GM18907 (cell line): ENCODE data around the gene AXIN2.

Source experiments
- ATAC-seq: cut with Tn5 transposase; IDR thresholded peaks from one replicate; pipeline ENCODE4 v1.9.1; 2021; ENCODE audit warnings: mild to moderate bottlenecking, moderate library complexity; ENCODE audit not compliant: unreplicated experiment

Gene AXIN2, protein sequence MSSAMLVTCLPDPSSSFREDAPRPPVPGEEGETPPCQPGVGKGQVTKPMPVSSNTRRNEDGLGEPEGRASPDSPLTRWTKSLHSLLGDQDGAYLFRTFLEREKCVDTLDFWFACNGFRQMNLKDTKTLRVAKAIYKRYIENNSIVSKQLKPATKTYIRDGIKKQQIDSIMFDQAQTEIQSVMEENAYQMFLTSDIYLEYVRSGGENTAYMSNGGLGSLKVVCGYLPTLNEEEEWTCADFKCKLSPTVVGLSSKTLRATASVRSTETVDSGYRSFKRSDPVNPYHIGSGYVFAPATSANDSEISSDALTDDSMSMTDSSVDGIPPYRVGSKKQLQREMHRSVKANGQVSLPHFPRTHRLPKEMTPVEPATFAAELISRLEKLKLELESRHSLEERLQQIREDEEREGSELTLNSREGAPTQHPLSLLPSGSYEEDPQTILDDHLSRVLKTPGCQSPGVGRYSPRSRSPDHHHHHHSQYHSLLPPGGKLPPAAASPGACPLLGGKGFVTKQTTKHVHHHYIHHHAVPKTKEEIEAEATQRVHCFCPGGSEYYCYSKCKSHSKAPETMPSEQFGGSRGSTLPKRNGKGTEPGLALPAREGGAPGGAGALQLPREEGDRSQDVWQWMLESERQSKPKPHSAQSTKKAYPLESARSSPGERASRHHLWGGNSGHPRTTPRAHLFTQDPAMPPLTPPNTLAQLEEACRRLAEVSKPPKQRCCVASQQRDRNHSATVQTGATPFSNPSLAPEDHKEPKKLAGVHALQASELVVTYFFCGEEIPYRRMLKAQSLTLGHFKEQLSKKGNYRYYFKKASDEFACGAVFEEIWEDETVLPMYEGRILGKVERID

DNA sequence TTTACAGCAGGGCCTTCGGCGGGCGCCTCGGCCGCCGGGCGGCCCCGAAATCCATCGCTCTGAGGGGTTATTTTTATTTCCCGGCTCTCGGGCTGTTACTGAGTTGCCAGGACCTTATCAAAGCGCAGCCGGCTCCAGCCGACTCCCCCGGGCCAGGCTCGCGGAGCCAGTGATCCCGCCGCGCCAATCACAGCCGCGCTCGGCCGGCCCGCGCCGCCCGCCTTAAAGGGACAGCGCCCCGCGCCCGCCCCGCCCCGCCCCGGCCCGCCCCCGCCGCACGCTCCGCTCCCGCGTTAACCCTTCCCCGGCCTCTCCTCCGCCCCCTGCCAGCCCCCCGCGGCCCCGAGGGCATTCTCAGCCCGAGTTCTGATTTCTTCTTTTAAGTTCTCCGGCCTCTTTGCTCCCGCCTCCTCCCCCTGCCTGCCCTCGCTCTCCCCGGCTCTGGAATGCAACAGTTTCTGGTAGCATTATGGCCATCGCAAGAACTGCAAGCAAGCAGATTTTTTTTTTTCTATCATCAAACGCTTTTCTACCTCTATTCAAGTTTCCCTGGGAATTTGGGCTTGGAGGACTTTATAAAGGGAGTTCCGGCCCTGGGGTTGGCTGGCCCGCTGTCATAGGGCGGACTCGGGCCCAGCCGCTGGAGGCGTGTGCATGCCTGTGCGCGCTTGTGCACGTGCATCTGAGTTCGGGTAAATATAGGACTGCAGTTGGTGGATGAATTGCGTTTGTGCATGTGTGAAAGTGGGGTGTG is at the start of gene AXIN2:
Gene AXIN2, minus strand, starts transcription at position 197 of the 754 bp plus-strand sequence. CDS start 3,028 bp downstream, outside the sequence.
- peak; percentile 74 for ATAC-seq

DNA sequence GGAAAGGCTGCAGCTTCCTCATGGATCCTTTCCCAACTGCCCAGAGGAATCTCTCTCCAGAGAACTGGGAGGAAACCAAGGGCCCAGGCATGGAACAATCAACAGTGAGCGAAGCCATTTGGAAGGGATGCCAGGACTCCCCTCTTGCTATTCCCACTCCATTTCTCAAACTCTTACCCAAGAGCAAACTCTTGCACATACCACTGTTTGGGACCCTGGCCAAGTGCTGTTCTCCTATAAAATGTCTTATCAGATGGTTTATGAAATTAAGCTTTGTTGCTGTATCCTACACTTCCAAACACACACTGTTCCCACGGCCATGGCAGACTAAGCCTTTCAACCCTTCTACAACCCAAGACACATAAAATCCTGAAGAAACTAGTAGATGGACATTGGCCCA is 48.3 kb upstream of the AXIN2 start:
- no peak for ATAC-seq

DNA sequence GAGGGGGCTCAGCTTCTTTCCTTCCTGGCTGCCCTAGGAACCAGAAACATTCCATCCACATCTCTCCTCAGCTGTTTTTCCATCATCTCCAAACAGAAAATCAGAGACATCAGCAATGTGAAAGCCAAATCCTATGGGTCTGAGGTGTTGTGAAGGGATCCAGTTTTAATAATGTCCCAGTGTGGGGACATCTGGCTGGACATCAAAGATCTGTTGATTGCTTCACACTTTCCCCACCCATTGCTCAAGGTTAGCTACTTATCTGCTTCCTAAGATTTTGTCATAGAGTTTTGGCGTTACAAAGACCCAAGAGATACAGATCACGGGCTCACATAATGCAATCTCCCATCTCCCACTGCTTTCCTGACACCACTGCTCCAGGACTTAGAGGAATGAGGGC is 47.8 kb upstream of the AXIN2 start:
- ATAC-seq = no peak

DNA sequence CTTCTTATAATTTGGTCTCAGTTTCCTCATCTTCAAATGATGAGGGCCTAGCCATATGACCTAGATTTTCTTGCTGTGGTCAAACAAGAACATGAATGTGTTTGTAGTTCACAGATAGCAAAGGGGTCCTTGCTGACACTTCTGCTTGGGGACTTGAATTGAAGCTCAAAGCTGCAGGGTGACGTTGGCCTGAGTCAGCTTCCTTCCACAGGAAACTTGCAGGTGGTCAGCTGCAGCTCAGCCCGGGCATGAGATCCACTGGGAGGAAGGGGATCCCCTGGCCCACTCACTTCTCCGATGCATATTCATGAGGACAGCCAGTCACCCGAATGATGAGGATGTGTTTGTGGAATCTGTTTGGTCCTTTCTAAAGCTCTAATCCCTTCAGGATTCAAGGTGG is 42.6 kb upstream of the AXIN2 start:
- no peak for ATAC-seq

DNA sequence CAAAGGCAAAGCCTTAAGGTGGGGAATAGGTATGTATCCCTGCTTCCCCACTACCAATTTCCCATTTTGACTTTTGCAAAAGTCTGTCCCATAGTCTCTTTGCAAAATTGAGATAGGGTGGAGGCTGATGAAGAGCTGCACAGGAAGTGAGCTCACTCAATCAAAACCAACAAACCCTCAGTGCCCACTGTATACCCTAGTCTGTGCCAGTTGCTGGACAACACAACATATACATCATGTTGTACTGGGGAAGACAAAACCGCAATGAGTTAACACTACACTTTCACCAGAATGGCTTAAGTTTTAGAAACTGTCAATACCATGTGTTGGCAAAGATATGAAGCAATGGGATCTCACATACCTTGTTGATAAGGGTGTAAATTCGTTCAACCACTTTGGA is 40.4 kb upstream of the AXIN2 start:
- no peak for ATAC-seq

DNA sequence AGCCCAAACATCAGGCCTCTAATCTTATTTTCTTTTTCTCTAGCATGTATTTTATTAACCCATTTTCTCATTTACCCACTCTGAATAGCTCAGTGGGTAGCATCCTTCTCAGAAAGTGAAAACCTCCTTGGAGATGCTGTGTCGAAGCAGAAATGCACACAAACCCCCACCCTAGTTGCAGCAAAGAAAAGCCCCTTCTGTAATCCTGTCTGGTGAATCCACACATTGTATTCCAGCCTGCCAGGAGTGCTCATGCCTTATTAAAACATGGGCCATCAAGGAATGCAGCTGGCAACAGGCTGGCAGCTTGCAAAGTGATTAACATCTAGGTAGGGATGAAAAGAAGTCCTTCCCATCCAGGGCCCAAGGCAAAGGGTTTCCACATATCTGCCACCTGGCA is 39.7 kb upstream of the AXIN2 start:
- ATAC-seq = no peak

DNA sequence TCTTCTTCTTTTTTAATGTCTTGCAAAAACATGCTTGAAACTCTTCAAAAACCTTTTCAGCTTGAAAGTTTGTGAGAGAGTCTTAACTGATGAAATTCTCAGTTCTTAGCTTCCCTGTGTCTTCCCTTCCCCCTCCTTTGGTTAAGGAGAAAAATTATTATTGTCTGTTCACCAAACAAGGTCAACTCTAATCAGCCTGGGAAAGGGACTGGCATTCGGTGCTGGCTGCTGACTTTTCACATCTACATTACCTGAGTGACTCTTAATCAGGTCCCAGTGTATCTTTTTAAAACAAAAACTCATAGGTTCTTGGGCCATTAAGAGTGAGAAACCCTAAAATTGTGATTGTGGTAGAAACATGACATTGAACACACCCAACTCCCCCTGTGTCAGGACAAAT is 39.1 kb upstream of the AXIN2 start:
- no peak for ATAC-seq

DNA sequence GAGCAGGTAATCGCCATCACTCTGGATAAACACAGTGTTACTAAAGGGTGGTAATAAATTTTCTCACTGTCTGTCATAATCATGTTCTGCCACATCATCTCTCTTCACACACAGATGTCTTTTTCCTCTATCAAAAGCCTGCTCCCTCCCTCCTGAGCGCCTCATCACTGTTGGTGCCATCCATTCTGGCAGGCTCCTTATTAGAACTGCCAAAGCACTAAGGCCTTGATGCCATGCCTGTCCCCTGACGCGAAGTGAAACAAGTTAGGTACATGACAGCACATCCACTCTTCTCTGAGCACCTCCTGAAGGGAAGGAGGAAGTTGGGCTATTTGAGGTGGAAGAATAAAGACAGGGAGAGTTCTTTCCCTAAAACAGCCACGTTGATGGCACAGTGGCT is 38.2 kb upstream of the AXIN2 start:
- ATAC-seq = no peak

DNA sequence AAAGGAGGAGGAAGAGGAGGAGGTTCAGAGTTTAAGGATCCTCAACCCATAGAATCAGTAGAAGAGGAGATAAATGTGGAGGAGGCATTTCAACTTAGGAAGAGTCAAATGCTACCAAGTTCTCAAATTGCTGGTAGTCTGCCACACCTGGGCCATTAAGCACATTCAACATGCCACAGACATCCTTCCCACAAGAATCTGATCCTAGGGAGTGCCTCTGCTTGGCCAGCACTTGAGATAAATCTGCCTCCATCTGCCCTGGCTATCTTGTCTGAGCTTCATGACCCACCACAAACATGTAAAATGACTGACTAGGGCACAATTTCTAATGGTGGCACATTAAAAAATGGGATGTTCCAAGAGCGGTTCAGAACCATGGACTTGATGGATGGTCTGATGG is 37.3 kb upstream of the AXIN2 start:
- ATAC-seq = no peak

DNA sequence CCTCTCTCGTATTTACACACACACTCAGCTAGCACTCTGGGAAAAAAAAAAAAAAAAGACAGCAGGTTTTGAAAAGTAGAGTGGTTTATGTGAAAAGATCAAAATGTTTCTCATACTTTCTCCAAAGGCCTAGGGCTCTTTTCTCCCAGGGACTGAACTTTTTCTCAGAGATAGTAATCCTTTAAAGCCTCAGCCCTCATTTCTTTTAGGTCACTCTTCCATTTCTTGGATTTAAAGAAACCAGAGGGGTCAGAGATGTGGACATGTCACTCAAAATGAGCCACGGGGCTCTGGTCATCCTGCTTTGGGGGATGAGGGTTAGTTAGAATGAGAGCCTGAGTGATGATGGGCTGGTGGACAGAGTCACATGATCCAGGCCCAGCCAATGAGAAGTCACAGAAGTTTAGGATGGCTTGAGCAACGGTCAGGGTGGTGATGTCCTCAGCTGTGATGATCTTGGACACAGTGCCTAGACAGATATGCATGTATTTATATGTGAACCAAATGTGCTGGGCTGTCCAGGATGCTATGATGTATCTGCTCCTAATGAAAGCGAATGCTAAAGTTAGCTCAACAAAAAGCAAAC is 33.7 kb upstream of the AXIN2 start:
- no peak for ATAC-seq

DNA sequence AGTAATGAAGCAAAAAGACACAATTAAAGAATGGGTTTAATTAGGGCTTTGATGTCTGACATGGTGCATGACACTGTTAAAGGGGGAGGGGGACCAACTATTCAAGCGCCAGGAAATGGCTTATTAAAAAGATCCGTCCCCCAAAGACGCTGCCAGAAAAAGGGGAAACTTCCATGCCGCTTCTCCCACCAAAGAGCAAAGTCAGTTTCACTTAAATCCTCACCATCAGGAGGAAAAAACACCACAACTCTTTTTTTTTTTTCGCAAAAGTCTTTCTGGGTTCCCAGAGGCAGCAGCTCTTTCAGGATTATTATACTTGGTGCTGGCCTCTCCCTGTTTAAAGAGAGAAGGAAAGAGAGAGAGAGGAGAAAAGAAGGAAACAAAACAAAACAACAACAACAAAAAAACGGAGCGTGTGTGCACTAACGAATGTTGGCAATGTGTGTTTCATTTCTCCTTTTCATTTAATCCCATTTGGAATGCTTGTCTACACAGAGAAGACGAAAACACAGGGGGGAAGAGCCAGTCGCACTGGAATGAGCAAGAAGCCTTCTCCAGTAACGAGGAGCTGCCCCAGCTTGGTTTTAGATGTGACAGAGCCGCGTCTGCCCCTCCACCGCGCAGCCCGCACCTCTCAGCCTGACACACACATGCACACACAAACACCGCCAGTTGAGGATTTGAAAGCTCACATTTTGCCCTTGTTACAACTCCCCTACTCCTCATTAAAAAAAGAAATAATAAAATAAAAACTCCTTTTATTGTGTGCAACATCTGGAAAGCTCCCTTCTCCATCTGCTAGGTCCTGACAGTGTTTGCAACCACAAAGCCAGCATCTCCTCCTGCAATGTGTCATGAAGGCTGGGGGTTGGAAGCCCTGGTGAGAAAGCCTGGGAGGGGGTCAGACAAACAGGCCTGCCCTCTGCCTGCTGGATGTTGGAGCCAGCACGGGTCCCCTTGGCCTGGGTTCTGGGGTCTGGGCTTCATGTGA is 32.7 kb upstream of the AXIN2 start:
- ATAC-seq = no peak

DNA sequence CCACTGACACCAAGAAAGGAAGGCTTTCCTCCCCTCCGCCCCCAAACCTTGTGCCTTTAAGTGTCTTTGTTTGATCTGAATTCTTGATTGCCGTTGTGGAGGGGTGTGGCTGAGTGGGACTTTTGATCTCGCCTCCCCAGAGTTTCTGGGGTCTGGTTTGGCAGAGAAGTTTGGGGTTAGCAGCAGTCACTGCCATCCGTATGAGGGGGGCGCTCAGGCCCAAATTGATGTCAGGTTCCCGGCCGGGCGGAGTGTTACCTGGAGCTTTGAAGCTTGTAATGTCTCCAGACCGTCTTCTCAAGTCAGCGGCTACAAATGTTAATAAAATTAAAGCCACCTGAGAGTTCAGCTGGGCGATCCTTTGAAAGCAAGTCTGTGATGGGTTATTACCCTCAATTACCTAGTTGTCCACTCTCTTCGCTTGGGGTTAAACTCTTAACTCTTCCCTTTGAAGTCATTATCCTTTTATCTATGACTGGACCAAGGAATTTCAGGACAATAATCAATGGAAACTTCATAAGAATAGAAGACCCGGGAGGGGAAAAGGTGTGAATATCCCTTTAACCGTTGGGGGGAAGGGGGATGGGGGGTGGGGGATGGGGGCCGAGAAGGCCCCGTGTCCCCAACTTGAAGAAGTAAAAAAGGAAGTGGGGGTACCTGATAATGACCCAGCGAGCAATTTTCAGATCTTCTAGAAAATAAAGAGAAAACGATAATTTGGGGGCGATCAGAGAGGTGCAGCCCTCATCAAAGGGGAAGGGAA is 31.8 kb upstream of the AXIN2 start:
- ATAC-seq = no peak

DNA sequence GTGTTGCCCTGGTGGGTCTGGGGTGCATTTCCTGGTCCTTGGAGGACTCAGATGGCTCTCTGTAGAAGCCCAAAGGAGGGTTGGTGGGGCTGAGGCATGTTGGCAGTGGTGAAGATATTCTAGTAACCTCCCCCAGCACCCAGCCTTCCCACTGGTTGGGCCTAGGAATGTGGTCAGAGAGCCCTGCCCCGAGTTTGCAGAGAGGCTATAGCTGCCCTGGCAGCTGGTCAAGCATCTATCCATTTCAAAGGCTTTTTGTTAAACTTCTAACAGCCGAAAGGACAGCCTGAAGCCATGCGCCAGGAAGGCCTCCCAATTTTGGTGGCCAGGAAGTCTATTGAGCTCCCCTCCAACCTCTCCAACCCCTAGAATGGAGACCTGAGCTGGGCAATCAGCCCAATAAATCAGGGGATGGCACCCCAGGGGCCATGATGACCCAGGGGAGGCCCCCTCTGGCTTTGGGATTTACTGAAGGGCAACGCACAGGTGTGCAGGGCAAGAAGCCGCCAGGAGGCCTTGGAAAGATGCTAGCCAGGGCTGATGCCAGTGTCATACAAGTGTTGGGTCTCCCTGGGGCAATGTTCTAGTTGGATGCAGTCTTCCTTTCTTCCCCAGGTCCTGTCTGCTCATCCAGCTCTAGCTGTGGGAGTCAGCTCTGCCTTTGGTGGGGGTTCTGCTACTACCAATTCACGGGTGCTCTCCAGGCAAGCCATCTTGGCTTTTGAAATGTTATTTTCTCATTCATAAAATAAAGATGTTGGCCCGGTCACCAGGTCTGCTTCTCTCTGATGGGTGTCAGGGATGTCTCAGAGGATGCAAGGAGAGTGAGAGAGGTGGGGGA is 30.9 kb upstream of the AXIN2 start:
- ATAC-seq = no peak

DNA sequence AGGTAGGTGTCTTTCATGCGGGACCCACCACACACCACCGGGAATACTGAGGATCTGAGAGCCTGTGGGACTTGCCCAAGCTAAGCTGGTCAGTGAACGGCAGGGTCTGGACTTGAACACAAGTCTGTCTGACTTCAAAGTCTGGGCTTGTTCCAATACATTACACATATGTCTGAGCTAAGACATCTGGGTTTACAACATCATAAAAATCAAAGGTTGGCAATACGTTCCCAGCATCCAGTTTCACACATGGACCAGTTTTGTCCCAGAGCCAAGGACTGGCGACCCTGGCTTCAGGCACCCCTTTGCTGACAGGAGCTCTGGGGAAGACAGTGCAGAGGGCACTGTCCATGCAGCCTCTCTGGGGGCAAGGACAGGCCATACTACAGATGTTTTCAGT is 27.9 kb upstream of the AXIN2 start:
- ATAC-seq = no peak

DNA sequence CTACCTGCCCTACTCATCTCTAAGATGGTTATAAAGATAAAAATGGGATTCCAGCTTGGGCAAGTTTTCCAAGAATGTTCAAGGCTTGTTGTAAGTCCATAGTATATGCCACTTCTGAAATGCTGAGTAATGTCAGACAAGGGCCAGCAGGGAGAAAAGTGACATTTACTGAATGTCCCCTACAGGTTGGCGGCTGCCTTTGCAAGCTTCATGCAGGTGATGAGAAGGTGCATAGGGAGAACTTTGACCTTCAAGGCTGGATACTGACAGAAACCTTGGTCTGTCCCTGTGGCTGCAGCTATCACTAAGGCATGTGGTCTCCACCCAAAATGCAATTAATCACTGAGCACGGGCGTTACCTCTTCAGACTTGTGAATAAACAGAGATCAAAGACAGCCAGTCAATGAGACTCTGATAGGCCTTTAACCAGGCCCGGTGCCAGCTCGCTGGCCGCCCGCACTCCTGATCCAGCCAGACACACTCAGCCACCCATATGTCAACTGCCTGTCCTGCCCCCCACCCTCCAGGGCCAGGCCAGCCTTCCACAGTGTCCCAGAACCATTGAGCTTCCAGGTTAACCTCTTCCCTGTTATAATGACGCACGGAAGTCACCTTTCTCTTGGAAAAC is 26.8 kb upstream of the AXIN2 start:
- ATAC-seq = no peak

DNA sequence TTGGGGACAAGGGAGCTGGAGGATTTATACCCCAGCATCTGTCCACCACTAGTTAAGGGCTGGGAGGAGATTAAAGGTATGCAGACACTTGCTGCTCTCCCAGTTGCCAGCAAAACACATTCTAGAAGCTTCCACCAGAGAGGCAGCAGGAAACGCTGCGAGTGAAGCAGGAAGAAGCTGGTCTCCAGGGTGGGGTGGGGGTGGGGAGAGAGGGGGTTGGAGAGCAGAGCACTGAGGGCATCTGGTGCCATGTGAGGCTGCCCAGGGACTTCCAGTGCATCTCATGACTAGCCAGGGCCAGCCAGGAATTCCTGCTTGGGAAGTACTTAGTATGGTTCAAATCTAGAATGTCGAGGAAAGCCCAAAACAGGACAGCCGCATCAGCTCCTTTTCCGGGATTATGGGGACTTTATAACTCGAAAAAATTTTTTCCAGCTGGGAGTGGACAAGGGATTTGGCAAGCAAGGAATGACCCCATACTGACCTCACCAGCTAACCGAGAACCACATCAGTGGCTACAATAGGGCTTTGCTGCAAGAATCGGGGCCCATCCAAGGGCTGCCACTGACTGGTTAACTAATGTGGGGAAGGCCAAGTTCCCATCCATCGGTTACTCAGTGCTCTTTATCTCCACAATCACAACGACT is 26.2 kb upstream of the AXIN2 start:
- no peak for ATAC-seq

DNA sequence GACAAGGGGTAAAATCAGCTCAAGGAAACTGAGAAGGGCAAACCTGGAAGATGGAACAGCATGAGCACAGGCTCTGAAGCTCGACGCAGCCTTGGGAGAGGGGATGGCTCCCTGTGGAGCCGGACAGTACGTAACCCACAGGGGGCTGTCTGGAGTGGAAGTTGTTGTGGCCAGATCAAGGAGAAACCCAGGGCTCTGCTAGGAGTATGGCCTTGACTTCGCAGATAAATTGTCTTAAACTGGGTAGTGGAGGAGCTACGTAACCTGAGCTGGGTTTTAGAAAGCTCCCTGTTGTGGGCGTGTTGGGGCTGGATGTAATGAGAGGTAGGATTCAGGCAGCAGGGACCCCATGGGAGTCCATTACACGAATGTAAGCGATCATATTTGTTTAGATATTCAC is 25.5 kb upstream of the AXIN2 start:
- no peak for ATAC-seq
